ENCODE data around the gene PADI4. TPM values are rescaled to one million over a fixed set of nuclear protein-coding genes. Genes with fewer than 3 reads are reported as not detected.

PADI4 gene
- total and polyA plus RNA-seq, 7 donors: 0.44 to 0.60 TPM; not detected in 5

DNA sequence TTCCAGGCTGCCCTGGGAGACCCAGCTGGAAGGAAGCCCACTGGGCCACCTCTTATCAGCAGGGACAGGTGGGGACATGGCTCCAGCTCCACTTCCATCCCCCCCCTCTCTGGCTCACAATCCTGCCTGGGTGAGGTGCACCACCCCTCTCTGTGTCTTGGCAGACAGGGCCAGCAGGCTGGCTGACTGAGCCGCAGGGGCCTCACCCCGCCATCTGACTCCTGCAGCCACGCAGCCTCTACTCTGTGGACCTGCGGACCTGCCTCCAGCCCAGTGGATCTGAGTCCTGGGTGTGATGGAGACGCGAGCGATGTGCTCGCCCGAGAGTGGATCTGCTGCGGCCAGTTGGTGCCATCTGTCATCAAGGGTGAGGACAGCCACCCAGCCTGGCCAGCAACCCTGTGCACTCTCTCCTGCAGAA, 101.4 kb downstream of the PADI4 start:
- TF ChIP-seq POLR2A (IDR thresholded peaks at IDR 0.05) (no peak), EP300 (IDR thresholded peaks at IDR 0.05) (no peak), POLR2AphosphoS5 (IDR thresholded peaks at IDR 0.05) (no peak)
- TF ChIP-seq, protein P1, sequence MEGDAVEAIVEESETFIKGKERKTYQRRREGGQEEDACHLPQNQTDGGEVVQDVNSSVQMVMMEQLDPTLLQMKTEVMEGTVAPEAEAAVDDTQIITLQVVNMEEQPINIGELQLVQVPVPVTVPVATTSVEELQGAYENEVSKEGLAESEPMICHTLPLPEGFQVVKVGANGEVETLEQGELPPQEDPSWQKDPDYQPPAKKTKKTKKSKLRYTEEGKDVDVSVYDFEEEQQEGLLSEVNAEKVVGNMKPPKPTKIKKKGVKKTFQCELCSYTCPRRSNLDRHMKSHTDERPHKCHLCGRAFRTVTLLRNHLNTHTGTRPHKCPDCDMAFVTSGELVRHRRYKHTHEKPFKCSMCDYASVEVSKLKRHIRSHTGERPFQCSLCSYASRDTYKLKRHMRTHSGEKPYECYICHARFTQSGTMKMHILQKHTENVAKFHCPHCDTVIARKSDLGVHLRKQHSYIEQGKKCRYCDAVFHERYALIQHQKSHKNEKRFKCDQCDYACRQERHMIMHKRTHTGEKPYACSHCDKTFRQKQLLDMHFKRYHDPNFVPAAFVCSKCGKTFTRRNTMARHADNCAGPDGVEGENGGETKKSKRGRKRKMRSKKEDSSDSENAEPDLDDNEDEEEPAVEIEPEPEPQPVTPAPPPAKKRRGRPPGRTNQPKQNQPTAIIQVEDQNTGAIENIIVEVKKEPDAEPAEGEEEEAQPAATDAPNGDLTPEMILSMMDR (IDR thresholded peaks at IDR 0.05): no peak
- Histone ChIP-seq H3K4me1 (no peaks in the 10 kb centered on the region), H3K4me3 (no peak overlapping the region), H3K36me3 (peaks cover 29 to 75% (median 53%) of the 10 kb centered on the region in 4 donors), H3K27me3 (no peaks in the 10 kb centered on the region), H3K27ac (no peak overlapping the region), H3K9me3 (no peaks in the 10 kb centered on the region)
- intact Hi-C loops (cut with DNase I): loop anchor here (10.0 kb wide), 1 partner anchor 285 kb away; no protein-coding TSS in a partner anchor
- WGBS, 2 donors: 94 to 97% methylated on average over 10 of the region's 10 CpGs
- DNase-seq: no peak

DNA sequence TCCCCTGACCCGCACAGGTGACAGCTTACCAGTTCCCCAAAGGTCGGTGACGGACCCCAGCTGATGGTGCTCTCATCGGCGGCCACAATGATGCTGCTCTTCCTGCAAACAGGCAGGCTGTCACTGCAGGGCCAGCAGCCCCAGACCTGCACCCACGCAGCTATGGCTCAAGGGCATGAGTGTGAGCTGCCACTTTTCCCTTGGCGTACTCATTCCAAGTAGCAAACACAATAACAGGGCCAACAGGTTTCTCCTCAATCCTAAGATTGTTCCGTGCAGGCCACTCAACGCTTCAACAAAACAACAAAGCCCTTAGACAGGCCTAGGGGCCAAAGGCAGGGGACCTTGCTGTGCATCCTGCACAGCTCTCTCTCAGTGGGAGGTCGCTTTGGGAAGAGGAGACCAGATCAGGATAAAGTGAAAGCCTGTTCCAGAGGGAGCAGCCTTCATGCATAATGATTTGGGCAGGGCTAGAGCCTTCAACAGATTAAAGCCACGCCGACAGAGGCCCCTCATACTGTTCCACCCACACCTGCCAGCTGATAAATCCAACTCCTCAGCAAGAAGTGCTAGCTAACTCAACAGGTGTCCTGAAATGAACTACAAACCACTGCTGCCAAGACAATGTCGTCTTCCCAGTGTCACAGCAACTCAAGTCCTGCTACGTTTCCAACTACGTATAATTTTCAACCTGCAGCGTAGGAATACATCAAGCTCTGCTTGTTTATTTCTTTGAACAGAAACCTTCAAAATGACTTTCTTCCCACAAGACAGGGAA, 104.3 kb downstream of the PADI4 start:
- Histone ChIP-seq H3K27ac (no peak overlapping the region), H3K27me3 (no peaks in the 10 kb centered on the region), H3K9me3 (no peaks in the 10 kb centered on the region), H3K4me1 (no peaks in the 10 kb centered on the region), H3K36me3 (peaks cover 37 to 100% (median 78%) of the 10 kb centered on the region in 4 donors), H3K4me3 (no peak overlapping the region)
- TF ChIP-seq POLR2A (IDR thresholded peaks at IDR 0.05) (no peak), POLR2AphosphoS5 (IDR thresholded peaks at IDR 0.05) (no peak), EP300 (IDR thresholded peaks at IDR 0.05) (no peak)
- TF ChIP-seq, protein P1 (IDR thresholded peaks at IDR 0.05): no peak
- intact Hi-C loops (cut with DNase I): no loop called here
- no peak for DNase-seq
- WGBS, 2 donors: 86 to 89% methylated on average over 16 of the region's 16 CpGs

Small RNA genes within 50 kb of the gene (small RNA-seq; reads per million reads assigned to genes)
- gene MIR3972: 0 reads per million in 3 donors

Other genes starting within 250 kb of the PADI4 start
- 1 to 10 TPM in 1 of 4 donors, under 1 TPM in 3; 0.27 to 1.1 (median 0.34) TPM for gene PADI2, start 188.7 kb upstream of the PADI4 start, total RNA-seq
- gene PADI2, start 188.7 kb upstream of the PADI4 start, polyA plus RNA-seq: 100 to 1,000 TPM in 2 of 3 donors, 10 to 100 TPM in 1; 21.9 to 169 (median 142) TPM
- gene PADI1, start 103.1 kb upstream of the PADI4 start, total RNA-seq: not detected
- gene PADI1, start 103.1 kb upstream of the PADI4 start, polyA plus RNA-seq: under 1 TPM; under 0.01 to 0.92 (median 0.63) TPM
- gene PADI3, start 59.1 kb upstream of the PADI4 start, total RNA-seq: not detected
- under 1 TPM in 1 of 3 donors, not detected in 2; 0.51 TPM for gene PADI3, start 59.1 kb upstream of the PADI4 start, polyA plus RNA-seq
- not detected for gene PADI6, start 64.0 kb downstream of the PADI4 start, total RNA-seq
- gene PADI6, start 64.0 kb downstream of the PADI4 start, polyA plus RNA-seq: not detected
- gene RCC2, start 131.5 kb downstream of the PADI4 start, total RNA-seq: 10 to 100 TPM; 12.8 to 21.9 (median 17.8) TPM
- gene RCC2, start 131.5 kb downstream of the PADI4 start, polyA plus RNA-seq: 10 to 100 TPM; 16.8 to 62.9 (median 28.9) TPM
- gene ARHGEF10L, start 231.5 kb downstream of the PADI4 start, total RNA-seq: 10 to 100 TPM; 25.0 to 44.9 (median 32.1) TPM
- 10 to 100 TPM; 28.7 to 76.2 (median 33.0) TPM for gene ARHGEF10L, start 231.5 kb downstream of the PADI4 start, polyA plus RNA-seq